HEK293T (cell line): ENCODE data around the gene JAK1.

Source experiments
- CTCF ChIA-PET: fragments of 350-600 bp; formaldehyde crosslinking; extraction: SDS; loops from one replicate; lab custom pipeline; 2021; ENCODE audit warnings: antibody characterized with exemption, inconsistent platforms; lab: Yijun Ruan, JAX
- POLR2A ChIA-PET: fragments of 350-600 bp; formaldehyde crosslinking; extraction: SDS; loops from one replicate; lab custom pipeline; 2020; ENCODE audit warnings: antibody characterized with exemption, inconsistent platforms; lab: Yijun Ruan, JAX
- DNase-seq: peaks from one replicate; pipeline ENCODE4 v3.0.0; 2012; ENCODE audit warnings: mixed read lengths; ENCODE audit errors: extremely low spot score
- ARNT ChIP-seq: fragments of 450-650 bp; IDR thresholded peaks from 2 replicates; pipeline ENCODE4 v1.6.1; 2017; ENCODE audit warnings: mild to moderate bottlenecking
- BHLHE40 ChIP-seq: fragments of 450-650 bp; IDR thresholded peaks from 2 replicates; pipeline ENCODE4 v1.6.1; 2016; ENCODE audit warnings: mild to moderate bottlenecking, moderate library complexity, borderline replicate concordance
- CTBP1 ChIP-seq: fragments of 450-650 bp; IDR thresholded peaks from 2 replicates; pipeline ENCODE4 v1.6.1; 2016; ENCODE audit warnings: borderline replicate concordance
- ELF4 ChIP-seq: fragments of 450-650 bp; IDR thresholded peaks from 2 replicates; pipeline ENCODE4 v1.6.1; 2017; ENCODE audit warnings: antibody characterized with exemption
- FOXA1 ChIP-seq: fragments of 450-650 bp; IDR thresholded peaks from 2 replicates; pipeline ENCODE4 v1.6.1; 2016; ENCODE audit warnings: mild to moderate bottlenecking
- FOXK2 ChIP-seq: fragments of 450-650 bp; IDR thresholded peaks from 2 replicates; pipeline ENCODE4 v1.6.1; 2016; ENCODE audit warnings: mild to moderate bottlenecking
- FOXM1 ChIP-seq: fragments of 450-650 bp; IDR thresholded peaks from 2 replicates; pipeline ENCODE4 v1.6.1; 2017; ENCODE audit warnings: mild to moderate bottlenecking, borderline replicate concordance
- HDGF ChIP-seq: fragments of 450-650 bp; IDR thresholded peaks from 2 replicates; pipeline ENCODE4 v1.6.1; 2017; ENCODE audit warnings: antibody characterized with exemption, borderline replicate concordance
- L3MBTL2 ChIP-seq: fragments of 450-650 bp; conservative IDR thresholded peaks from 2 replicates; pipeline ENCODE4 v1.6.1; 2016; ENCODE audit warnings: mild to moderate bottlenecking
- LEF1 ChIP-seq: fragments of 450-650 bp; IDR thresholded peaks from 2 replicates; pipeline ENCODE4 v1.6.1; 2017; ENCODE audit warnings: mild to moderate bottlenecking, borderline replicate concordance
- NFRKB ChIP-seq: fragments of 450-650 bp; IDR thresholded peaks from 2 replicates; pipeline ENCODE4 v1.6.1; 2016; ENCODE audit warnings: mild to moderate bottlenecking, moderate library complexity
- PKNOX1 ChIP-seq: fragments of 450-650 bp; IDR thresholded peaks from 2 replicates; pipeline ENCODE4 v1.6.1; 2016
- SP1 ChIP-seq: fragments of 450-650 bp; IDR thresholded peaks from 2 replicates; pipeline ENCODE4 v1.6.1; 2017
- SUZ12 ChIP-seq: fragments of 450-650 bp; IDR thresholded peaks from 2 replicates; pipeline ENCODE4 v1.6.1; 2016; ENCODE audit warnings: mild to moderate bottlenecking
- TARDBP ChIP-seq: fragments of 450-650 bp; IDR thresholded peaks from 2 replicates; pipeline ENCODE4 v1.6.1; 2016
- ZNF384 ChIP-seq: fragments of 450-650 bp; IDR thresholded peaks from 2 replicates; pipeline ENCODE4 v1.6.1; 2016

JAK1 gene

GRCh38 chr1:64996541-64997257, 30.4 kb upstream of the JAK1 start:
- no peak for TF ChIP-seq SP1
- TF ChIP-seq PKNOX1 = peak; percentile 59; the same call in 1 of the 2 replicates
- TF ChIP-seq BHLHE40 = no peak
- ChIA-PET CTCF (no interaction called here), POLR2A (no interaction called here)
- no peak for DNase-seq

GRCh38 chr1:64995316-64995715, 29.0 kb upstream of the JAK1 start:
- TF ChIP-seq BHLHE40 (no peak), ELF4 (no peak), FOXA1 (no peak), PKNOX1 (no peak), TARDBP (no peak), SP1 (no peak), SUZ12 (no peak), ZNF384 (no peak), CTBP1 (no peak), ARNT (no peak), FOXK2 (no peak)
- ChIA-PET CTCF (no interaction called here), POLR2A (no interaction called here)
- DNase-seq = no peak

GRCh38 chr1:64986903-64987871, 20.8 kb upstream of the JAK1 start:
- ChIA-PET POLR2A (no interaction called here), CTCF (no interaction called here)
- DNase-seq = no peak
- no peak for TF ChIP-seq BHLHE40
- no peak for TF ChIP-seq SP1
- no peak for TF ChIP-seq FOXK2
- no peak for TF ChIP-seq FOXM1
- no peak for TF ChIP-seq TARDBP
- no peak for TF ChIP-seq ARNT
- TF ChIP-seq PKNOX1 = no peak
- no peak for TF ChIP-seq SUZ12
- TF ChIP-seq HDGF = no peak
- no peak for TF ChIP-seq FOXA1
- TF ChIP-seq ELF4 = no peak

GRCh38 chr1:64984737-64985136, 18.4 kb upstream of the JAK1 start:
- no peak for DNase-seq
- POLR2A ChIA-PET = no interaction called here
- CTCF ChIA-PET = interaction anchor here (1.4 kb wide), 1 partner anchor 14 kb away, joined by 3 read pairs; no protein-coding TSS in a partner anchor
- TF ChIP-seq ELF4 = no peak
- TF ChIP-seq TARDBP = no peak
- TF ChIP-seq CTBP1 = no peak
- TF ChIP-seq SUZ12 = no peak
- TF ChIP-seq FOXK2 = no peak
- TF ChIP-seq NFRKB = no peak
- TF ChIP-seq L3MBTL2 = no peak
- no peak for TF ChIP-seq BHLHE40
- no peak for TF ChIP-seq PKNOX1
- TF ChIP-seq FOXA1 = no peak
- no peak for TF ChIP-seq SP1
- no peak for TF ChIP-seq LEF1
- TF ChIP-seq ZNF384 = no peak
- TF ChIP-seq FOXM1 = no peak
- no peak for TF ChIP-seq HDGF
- TF ChIP-seq ARNT = no peak

GRCh38 chr1:64984106-64984505, 17.8 kb upstream of the JAK1 start:
- POLR2A ChIA-PET = no interaction called here
- TF ChIP-seq PKNOX1 (no peak), ELF4 (no peak), HDGF (no peak), FOXA1 (no peak), FOXK2 (no peak), CTBP1 (no peak), L3MBTL2 (no peak), SP1 (no peak), ARNT (no peak), ZNF384 (no peak), LEF1 (no peak), TARDBP (no peak), SUZ12 (no peak), FOXM1 (no peak), BHLHE40 (no peak), NFRKB (no peak)
- DNase-seq = no peak
- CTCF ChIA-PET = interaction anchor here (1.4 kb wide), 1 partner anchor 13 kb away, joined by 3 read pairs; no protein-coding TSS in a partner anchor
